BE2C (cell line): ENCODE results near the gene MCTS1. TPM values are rescaled to one million over a fixed set of nuclear protein-coding genes. Genes with fewer than 3 reads are reported as not detected.

Experiments used
- DNase-seq: peaks from one replicate; pipeline ENCODE4 v3.0.0-alpha.2; 2020
- H3K27me3 ChIP-seq: fragments of 250-450 bp; sonication (Bioruptor Pico); 2 replicates; pipeline ENCODE4 v1.5.1; 2020; ENCODE audit warnings: mild to moderate bottlenecking
- H3K36me3 ChIP-seq: fragments of 250-450 bp; sonication (Bioruptor Pico); 2 replicates; pipeline ENCODE4 v1.5.1; 2020; ENCODE audit warnings: mild to moderate bottlenecking
- H3K4me1 ChIP-seq: fragments of 250-450 bp; sonication (Bioruptor Pico); 2 replicates; pipeline ENCODE4 v1.5.1; 2020
- H3K4me3 ChIP-seq: 2 replicates; pipeline ENCODE4 v1.5.1; 2011; ENCODE audit warnings: low read depth, low read length
- H3K9me3 ChIP-seq: fragments of 250-450 bp; sonication (Bioruptor Pico); 2 replicates; pipeline ENCODE4 v1.5.1; 2020
- CTCF ChIP-seq: IDR thresholded peaks from 2 replicates; pipeline ENCODE4 v1.5.1; 2012; ENCODE audit warnings: mild to moderate bottlenecking, low read depth, low read length
- polyA plus RNA-seq: library from polyadenylated mRNA; unstranded; fragments of >200 nt; gene quantifications from one replicate; pipeline ENCODE4 v1.2.1, GENCODE V29; 2012; ENCODE audit warnings: low read depth, missing spikeins; ENCODE audit not compliant: insufficient read length, insufficient read depth

Gene MCTS1
- polyA plus RNA-seq, result 56.6 TPM

GRCh38 chrX:120603707-120604360 is at the start of gene MCTS1:
MCTS1 (plus strand) TSS chrX:120604101; CDS start chrX:120604237, 136 bp downstream.
- no peak for TF ChIP-seq CTCF

GRCh38 chrX:120556251-120556650 is 47.6 kb upstream of the MCTS1 start:
- no peaks in the 10 kb centered on the region for H3K9me3 ChIP-seq

More at GRCh38 chrX:120603707-120604360, at the start of gene MCTS1:
- peak within 1 kb of the TSS; percentile 76 for H3K4me3 ChIP-seq
- no peaks in the 10 kb centered on the region for H3K27me3 ChIP-seq
- no peaks in the 10 kb centered on the region for H3K4me1 ChIP-seq
- H3K36me3 ChIP-seq, result no peaks in the 10 kb centered on the region
- no peaks in the 10 kb centered on the region for H3K9me3 ChIP-seq
- peak; percentile 84 for DNase-seq

GRCh38 chrX:120559804-120560203 is 44.1 kb upstream of the MCTS1 start:
- TF ChIP-seq CTCF, result no peak
- H3K9me3 ChIP-seq, result no peaks in the 10 kb centered on the region
- peak overlapping the region; percentile 84 for H3K4me3 ChIP-seq
- H3K4me1 ChIP-seq, result no peaks in the 10 kb centered on the region
- no peak for DNase-seq
- H3K36me3 ChIP-seq, result no peaks in the 10 kb centered on the region
- H3K27me3 ChIP-seq, result no peaks in the 10 kb centered on the region

More at GRCh38 chrX:120556251-120556650, 47.6 kb upstream of the MCTS1 start:
- no peak for DNase-seq
- Histone ChIP-seq H3K4me1 (no peaks in the 10 kb centered on the region), H3K36me3 (no peaks in the 10 kb centered on the region), H3K27me3 (no peaks in the 10 kb centered on the region), H3K4me3 (no peak overlapping the region)
- TF ChIP-seq CTCF, result no peak

- no peaks in the 10 kb centered on the region for H3K4me1 ChIP-seq
- no peaks in the 10 kb centered on the region for H3K27me3 ChIP-seq
- H3K9me3 ChIP-seq, result no peaks in the 10 kb centered on the region
- peak; percentile 16 for DNase-seq
- peak overlapping the region; percentile 84 for H3K4me3 ChIP-seq
- no peaks in the 10 kb centered on the region for H3K36me3 ChIP-seq
- TF ChIP-seq CTCF, result no peak
Measured at GRCh38 chrX:120560405-120560841, 43.5 kb upstream of the MCTS1 start.

- Histone ChIP-seq H3K27me3 (no peaks in the 10 kb centered on the region), H3K36me3 (no peaks in the 10 kb centered on the region), H3K9me3 (no peaks in the 10 kb centered on the region), H3K4me3 (peak within 1 kb of the TSS; percentile 84), H3K4me1 (no peaks in the 10 kb centered on the region)
- peak; percentile 90 for DNase-seq
- TF ChIP-seq CTCF, result no peak
Measured at GRCh38 chrX:120560842-120561633, 42.9 kb upstream of the MCTS1 start, which contains the start of gene CUL4B. CUL4B (minus strand) TSS chrX:120560962; CDS start chrX:120560638, 324 bp downstream.
